Peyer's patch (tissue), 4 donors: ENCODE results near the gene MED13L.

Experiments
- POLR2A ChIP-seq, 2 donors: fragments of 450-650 bp; IDR thresholded peaks; one replicate each; pipeline ENCODE4 v1.5.1; 2017; ENCODE audit warnings: antibody characterized with exemption in 2 of 2, mild to moderate bottlenecking in 2 of 2, moderate library complexity in 2 of 2
- TF ChIP-seq, protein P1 (sequence below), 6 experiments: fragments of 450-650 bp in 4 of 6; fragments of 200-600 bp in 2 of 6; sonication (generic) in 1 of 6; IDR thresholded peaks; one replicate each; pipeline ENCODE4 v1.5.1; 2017 to 2019; ENCODE audit warnings: antibody characterized with exemption in 6 of 6, mild to moderate bottlenecking in 3 of 6, moderate library complexity in 1 of 6

DNA sequence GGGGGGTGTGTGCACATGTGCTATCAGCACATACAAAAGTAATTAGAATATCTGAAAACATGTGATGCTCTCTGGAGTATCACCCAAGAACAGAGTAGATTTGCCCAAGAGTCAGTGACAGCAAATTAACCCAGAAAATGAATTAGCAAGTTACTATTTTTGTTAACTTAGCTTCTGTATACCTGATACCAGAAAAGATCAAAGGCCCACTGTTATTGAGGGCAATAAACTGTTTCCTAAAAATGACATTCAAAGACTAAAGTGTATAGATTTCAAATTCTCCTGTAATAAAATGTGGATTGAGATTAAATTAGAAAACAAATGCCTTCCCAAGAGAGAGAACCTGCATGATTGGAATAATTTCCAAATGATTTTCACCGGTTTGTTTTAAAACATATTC lies 184.7 kb downstream of the MED13L start:
- TF ChIP-seq, protein P1, sequence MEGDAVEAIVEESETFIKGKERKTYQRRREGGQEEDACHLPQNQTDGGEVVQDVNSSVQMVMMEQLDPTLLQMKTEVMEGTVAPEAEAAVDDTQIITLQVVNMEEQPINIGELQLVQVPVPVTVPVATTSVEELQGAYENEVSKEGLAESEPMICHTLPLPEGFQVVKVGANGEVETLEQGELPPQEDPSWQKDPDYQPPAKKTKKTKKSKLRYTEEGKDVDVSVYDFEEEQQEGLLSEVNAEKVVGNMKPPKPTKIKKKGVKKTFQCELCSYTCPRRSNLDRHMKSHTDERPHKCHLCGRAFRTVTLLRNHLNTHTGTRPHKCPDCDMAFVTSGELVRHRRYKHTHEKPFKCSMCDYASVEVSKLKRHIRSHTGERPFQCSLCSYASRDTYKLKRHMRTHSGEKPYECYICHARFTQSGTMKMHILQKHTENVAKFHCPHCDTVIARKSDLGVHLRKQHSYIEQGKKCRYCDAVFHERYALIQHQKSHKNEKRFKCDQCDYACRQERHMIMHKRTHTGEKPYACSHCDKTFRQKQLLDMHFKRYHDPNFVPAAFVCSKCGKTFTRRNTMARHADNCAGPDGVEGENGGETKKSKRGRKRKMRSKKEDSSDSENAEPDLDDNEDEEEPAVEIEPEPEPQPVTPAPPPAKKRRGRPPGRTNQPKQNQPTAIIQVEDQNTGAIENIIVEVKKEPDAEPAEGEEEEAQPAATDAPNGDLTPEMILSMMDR (IDR thresholded peaks at IDR 0.05) = no peak
- no peak for TF ChIP-seq POLR2A (IDR thresholded peaks at IDR 0.05)
